A673 (cell line): ENCODE measurements around the gene IL11. TPM values are rescaled to one million over a fixed set of nuclear protein-coding genes. Genes with fewer than 3 reads are reported as not detected.

Source experiments
- BruUV-seq: library from RNA; stranded (reverse); fragments of 400-500 nt; replicated peaks from 2 replicates; lab custom pipeline; 2021; lab: Mats Ljungman, UMichigan
- CTCF ChIA-PET: fragments of 300-600 bp; sonication (Branson Sonifier 250); formaldehyde crosslinking; loops from one replicate; lab custom pipeline; 2022; ENCODE audit warnings: antibody characterized with exemption; lab: Charles Lee
- POLR2A ChIA-PET: fragments of 300-600 bp; sonication (Branson Sonifier 250); formaldehyde crosslinking; loops from one replicate; lab custom pipeline; 2022; ENCODE audit warnings: antibody characterized with exemption; ENCODE audit not compliant: low non-redundant PET; lab: Charles Lee
- DNase-seq: peaks from one replicate; pipeline ENCODE4 v3.0.0-alpha.2; 2015; ENCODE audit warnings: low spot score
- H3K27ac ChIP-seq: fragments of 200-600 bp; sonication (generic); 2 replicates; pipeline ENCODE4 v1.5.1; 2016; ENCODE audit warnings: mixed run types, low read depth, mild to moderate bottlenecking, mixed read lengths, antibody characterized with exemption, low read length; ENCODE audit not compliant: poor library complexity, severe bottlenecking
- H3K27me3 ChIP-seq: fragments of 200-600 bp; sonication (generic); replicated peaks from 2 replicates; pipeline ENCODE4 v1.6.1; 2017; ENCODE audit warnings: mixed run types, low read depth, mild to moderate bottlenecking, mixed read lengths, antibody characterized with exemption, low read length; ENCODE audit not compliant: insufficient read depth, poor library complexity
- H3K36me3 ChIP-seq: fragments of 200-600 bp; sonication (generic); 2 replicates; pipeline ENCODE4 v1.6.1; 2016; ENCODE audit warnings: mixed run types, mild to moderate bottlenecking, mixed read lengths, antibody characterized with exemption, low read length; ENCODE audit not compliant: insufficient read depth, poor library complexity, severe bottlenecking
- H3K4me1 ChIP-seq: fragments of 200-600 bp; sonication (generic); 2 replicates; pipeline ENCODE4 v1.6.1; 2017; ENCODE audit warnings: mixed run types, mild to moderate bottlenecking, mixed read lengths, antibody characterized with exemption, low read length; ENCODE audit not compliant: insufficient read depth, poor library complexity, severe bottlenecking
- H3K4me3 ChIP-seq: fragments of 200-600 bp; sonication (generic); 2 replicates; pipeline ENCODE4 v1.5.1; 2016; ENCODE audit warnings: low read depth, mixed run types, mild to moderate bottlenecking, mixed read lengths, low read length; ENCODE audit not compliant: poor library complexity, severe bottlenecking
- H3K9me3 ChIP-seq: fragments of 200-600 bp; sonication (generic); 2 replicates; pipeline ENCODE4 v1.6.1; 2016; ENCODE audit warnings: mixed run types, low read depth, mild to moderate bottlenecking, mixed read lengths, antibody characterized with exemption, low read length; ENCODE audit not compliant: poor library complexity, severe bottlenecking
- CTCF ChIP-seq: fragments of 300-800, 200-600 bp; sonication (generic); conservative IDR thresholded peaks from 2 replicates; pipeline ENCODE4 v1.5.1; 2017; ENCODE audit warnings: low read depth, mild to moderate bottlenecking, antibody characterized with exemption, low read length, moderate library complexity, mixed read lengths
- EZH2 ChIP-seq: fragments of 200-600 bp; sonication (generic); IDR thresholded peaks from 2 replicates; pipeline ENCODE4 v1.6.1; 2017; ENCODE audit warnings: borderline replicate concordance, low read depth, mild to moderate bottlenecking, mixed read lengths, antibody characterized with exemption, low read length; ENCODE audit not compliant: poor library complexity, severe bottlenecking
- intact Hi-C: fragments of 100-400 bp; cut with micrococcal nuclease; formaldehyde crosslinking; loops from one replicate; pipeline ENCODE4 v1.10.0; 2022; ENCODE audit not compliant: unreplicated experiment
- total RNA-seq: library from RNA; stranded (reverse); gene quantifications from 2 replicates; pipeline ENCODE4 v1.2.3, GENCODE V29; 2021

IL11 gene
- total RNA-seq, 1 experiment from 2014 or later = 0.47 TPM

- no peak overlapping the region for H3K27ac ChIP-seq
- peaks cover 2% of the 10 kb centered on the region for H3K36me3 ChIP-seq
- ChIA-PET CTCF (interaction anchor here (0.6 kb wide), 1 partner anchor 17 kb away, joined by 3 read pairs; no protein-coding TSS in a partner anchor), POLR2A (interaction anchor here (0.5 kb wide), 1 partner anchor 251 kb away, joined by 3 read pairs; the partner anchor contains the start of gene FIZ1)
- TF ChIP-seq CTCF = no peak
- no peak for TF ChIP-seq EZH2
- peaks cover 16% of the 10 kb centered on the region for H3K27me3 ChIP-seq
- BruUV-seq = no TSS peak
- peaks cover 7% of the 10 kb centered on the region for H3K4me1 ChIP-seq
- intact Hi-C loops = no loop called here
- no peak for DNase-seq
- no peak overlapping the region for H3K4me3 ChIP-seq
- no peaks in the 10 kb centered on the region for H3K9me3 ChIP-seq
Measured at GRCh38 chr19:55348317-55349034, 21.8 kb downstream of the IL11 start.

- no peak for DNase-seq
- Histone ChIP-seq H3K4me1 (peaks cover 7% of the 10 kb centered on the region), H3K36me3 (peaks cover 8% of the 10 kb centered on the region), H3K9me3 (no peaks in the 10 kb centered on the region), H3K27ac (no peak overlapping the region), H3K4me3 (no peak overlapping the region), H3K27me3 (peaks cover 6% of the 10 kb centered on the region)
- TF ChIP-seq EZH2 (no peak), CTCF (no peak)
- POLR2A ChIA-PET = interaction anchor here (0.5 kb wide), 1 partner anchor 252 kb away, joined by 3 read pairs; the partner anchor contains the start of gene FIZ1
- intact Hi-C loops = no loop called here
- CTCF ChIA-PET = no interaction called here
- BruUV-seq = no TSS peak
Measured at GRCh38 chr19:55347442-55348009, 22.7 kb downstream of the IL11 start.

- Histone ChIP-seq H3K4me1 (peaks cover 7% of the 10 kb centered on the region), H3K4me3 (no peak overlapping the region), H3K9me3 (no peaks in the 10 kb centered on the region), H3K36me3 (peaks cover 12% of the 10 kb centered on the region), H3K27ac (no peak overlapping the region), H3K27me3 (no peaks in the 10 kb centered on the region)
- no peak for DNase-seq
- ChIA-PET CTCF (no interaction called here), POLR2A (no interaction called here)
- no TSS peak for BruUV-seq
- TF ChIP-seq EZH2 = no peak
- intact Hi-C loops = no loop called here
Measured at GRCh38 chr19:55346725-55347441, 23.4 kb downstream of the IL11 start.
